Right kidney (tissue), 1 donor: ENCODE data around the gene TSPAN4.

Experiments used
- DNase-seq: peaks from one replicate; pipeline ENCODE4 v3.0.0-alpha.2; 2016

Gene TSPAN4

DNA sequence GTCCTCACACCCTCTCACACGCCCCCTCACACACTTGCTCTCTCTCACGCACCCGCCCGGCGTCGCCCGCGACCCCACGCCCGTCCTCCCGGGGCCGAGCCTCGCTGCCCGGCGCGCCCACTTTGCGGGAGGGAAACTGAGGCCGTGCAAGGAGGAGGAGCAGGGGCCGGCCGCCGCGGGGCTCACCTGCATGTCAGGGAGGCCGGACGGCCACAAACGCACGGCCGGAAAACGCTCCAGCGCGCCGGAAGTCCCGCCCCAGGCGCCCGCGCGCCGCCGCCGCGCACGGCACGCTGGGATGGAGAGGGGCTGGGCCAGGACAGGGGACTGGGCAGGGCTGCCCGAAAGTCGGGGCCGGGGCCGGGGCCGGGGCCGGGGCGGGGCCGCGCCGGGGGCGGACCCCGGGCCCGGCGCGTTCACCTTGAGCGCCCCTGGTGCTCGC, 68.0 kb downstream of the TSPAN4 start, which contains the start of gene CHID1:
TSS of gene CHID1 (minus strand) at position 222 of the 442 bp plus-strand sequence. CDS start 5,994 bp downstream, outside the sequence.
- DNase-seq, result peak; percentile 91

DNA sequence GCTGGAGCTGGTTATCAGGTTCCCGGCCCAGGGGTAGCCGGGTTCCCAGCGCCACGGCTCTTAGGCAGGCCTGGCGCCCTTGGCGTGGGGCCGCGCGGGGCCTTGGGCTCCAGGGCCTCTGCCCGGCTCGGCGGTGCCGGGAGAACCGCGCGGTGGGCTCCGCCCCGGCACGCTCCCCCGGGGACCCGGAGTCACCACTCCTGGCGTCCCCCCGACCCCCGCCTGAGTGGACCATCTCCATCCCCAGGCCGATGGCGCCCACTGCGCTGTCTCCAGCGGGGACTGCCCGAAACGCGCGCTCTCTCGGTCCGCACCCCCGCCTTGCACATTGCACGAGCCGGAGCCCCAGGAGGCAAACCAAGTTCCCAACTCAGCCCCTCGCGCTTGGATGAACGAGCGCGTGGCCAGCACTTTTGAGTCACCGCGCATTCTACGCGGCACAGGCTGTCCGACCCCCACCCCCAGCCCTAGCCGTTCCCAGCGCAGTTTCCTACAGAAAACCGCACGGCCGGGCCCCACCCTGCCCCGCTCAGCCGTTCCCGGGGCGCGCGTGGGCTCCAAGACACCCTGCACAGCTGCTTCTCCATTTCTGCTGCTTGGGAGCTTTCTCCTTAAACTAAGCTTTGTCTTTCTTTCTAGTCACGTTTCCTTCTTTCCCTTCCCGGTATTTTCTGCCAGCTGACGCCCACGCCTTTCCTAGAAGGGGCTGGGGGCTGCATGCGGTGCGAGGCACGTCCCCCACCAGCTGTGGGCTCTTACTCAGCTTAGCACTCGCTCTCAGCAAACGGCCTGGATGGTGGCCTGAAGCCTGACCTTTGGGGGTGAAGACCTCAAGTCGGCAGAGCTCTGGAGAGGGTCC, 68.6 kb downstream of the TSPAN4 start:
- peak; percentile 84 for DNase-seq

DNA sequence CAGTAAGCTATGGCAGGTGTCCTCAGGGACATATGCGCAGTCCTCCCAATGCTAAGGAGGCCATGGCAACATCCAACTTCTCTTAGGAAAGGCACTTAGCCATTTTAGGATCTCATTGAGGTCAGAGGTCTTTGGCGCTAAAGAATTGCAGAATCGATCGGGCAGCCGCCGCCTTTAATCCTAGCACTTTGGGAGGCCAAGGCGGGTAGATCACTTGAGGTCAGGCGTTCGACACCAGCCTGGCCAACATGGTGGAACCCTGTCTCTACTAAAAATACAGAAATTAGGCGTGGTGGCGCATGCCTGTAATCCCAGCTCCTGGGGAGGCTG, 69.2 kb downstream of the TSPAN4 start:
- no peak for DNase-seq

DNA sequence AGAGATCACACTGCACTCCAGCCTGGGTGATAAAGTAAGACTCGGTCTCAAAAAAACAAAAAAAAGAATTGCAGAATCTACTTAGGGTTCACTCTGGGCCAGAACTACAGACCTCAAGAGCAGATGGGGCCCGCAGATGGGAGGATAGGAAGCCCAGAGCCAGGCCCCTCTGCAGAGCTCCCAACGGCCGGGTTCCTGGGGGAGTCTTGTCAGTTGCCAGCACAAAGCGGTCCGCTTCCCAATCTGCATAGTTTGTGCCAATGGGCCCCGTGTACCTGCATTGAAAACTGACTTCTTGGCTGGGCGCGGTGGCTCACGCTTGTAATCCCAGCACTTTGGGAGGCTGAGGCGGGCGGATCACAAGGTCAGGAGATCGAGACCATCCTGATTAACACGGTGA, 69.6 kb downstream of the TSPAN4 start:
- no peak for DNase-seq

DNA sequence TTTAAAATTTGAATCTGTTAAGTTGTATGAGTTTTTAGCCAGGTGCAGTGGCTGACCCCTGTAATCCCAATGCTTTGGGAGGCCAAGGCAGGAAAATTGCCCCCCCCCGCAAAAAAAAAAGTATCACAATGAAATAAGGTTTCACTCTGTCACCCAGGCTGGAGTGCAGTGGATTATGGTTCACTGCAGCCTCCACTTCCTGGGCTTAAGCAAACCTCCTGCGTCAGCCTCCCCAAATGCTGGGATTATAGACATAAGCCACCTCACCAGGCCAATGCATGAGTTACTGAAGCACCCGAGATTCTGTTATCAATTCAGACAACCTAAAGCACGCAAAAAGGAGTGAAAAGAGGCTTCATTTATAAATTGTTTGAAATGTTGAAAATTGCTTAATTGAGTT, 70.4 kb downstream of the TSPAN4 start:
- no peak for DNase-seq

DNA sequence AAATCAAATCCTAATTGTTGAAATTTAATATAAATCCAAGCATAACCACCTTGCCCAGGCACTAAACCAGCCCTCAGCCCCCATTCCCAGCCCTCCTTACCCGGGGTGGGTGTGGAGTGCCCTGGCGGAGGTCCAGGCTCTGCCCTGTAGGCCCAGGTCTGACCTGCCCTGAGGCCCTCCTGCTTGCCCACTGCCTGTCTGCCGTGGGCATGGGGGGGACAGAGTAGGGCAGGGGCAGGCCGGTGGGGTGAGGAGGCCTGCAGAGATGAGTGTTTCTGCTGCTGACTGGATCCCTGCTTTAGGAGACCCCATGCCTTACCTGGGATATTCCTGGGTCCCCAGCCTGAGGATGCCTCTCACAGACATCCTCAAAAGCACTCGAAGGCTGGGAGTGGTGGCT, 71.6 kb downstream of the TSPAN4 start:
- no peak for DNase-seq

DNA sequence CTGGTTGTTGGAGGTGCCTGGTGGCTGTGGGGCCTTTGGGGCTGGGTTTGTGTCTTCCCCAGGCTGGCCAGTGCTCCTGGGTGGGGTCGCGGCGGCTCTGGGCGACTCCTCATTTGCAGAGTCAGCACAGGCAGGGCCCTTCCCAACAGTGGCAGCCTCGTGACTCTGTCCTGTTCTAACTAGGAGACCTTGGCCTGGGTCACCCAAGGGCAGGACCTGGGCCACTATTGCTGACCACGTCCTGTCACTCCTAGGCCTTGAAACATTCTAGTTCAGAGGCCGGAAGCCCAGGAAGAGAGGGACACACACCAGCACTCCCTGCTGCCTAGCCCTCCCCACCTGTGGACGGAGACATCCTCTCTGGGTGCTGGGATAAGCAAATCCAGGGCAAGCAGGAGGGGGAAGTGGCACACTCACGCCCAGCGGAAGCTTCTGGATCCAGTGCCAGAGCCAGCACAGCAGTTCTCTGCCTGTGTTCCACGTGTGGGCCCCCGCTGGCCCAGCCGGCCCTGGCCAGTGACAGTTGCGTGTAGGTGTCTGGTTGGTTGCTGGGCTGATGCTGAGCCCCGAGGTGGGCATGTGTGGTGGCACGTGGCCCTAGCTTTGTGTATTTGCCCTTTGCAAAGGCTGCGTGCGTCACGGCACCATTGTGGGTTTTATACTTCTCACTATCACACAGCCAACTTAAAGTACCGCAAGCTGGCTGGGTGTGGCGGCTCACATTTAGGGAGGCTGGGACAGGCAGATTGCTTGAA, 72.3 kb downstream of the TSPAN4 start:
- DNase-seq, result no peak
